HG03045 (cell line): Measurements from ENCODE around the gene LCN9.

Experiments used
- ATAC-seq: cut with Tn5 transposase; IDR thresholded peaks from one replicate; pipeline ENCODE4 v1.9.1; 2021; ENCODE audit warnings: mild to moderate bottlenecking, moderate library complexity; ENCODE audit not compliant: unreplicated experiment

Gene LCN9

GRCh38 chr9:135696446-135696845, 33.3 kb downstream of the LCN9 start:
- no peak for ATAC-seq

GRCh38 chr9:135697226-135697625, 34.1 kb downstream of the LCN9 start:
- ATAC-seq, result no peak

- no peak for ATAC-seq
Measured at GRCh38 chr9:135698236-135698635, 35.1 kb downstream of the LCN9 start.

GRCh38 chr9:135698767-135699166, 35.7 kb downstream of the LCN9 start:
- ATAC-seq, result no peak

- ATAC-seq, result no peak
Measured at GRCh38 chr9:135699440-135699839, 36.3 kb downstream of the LCN9 start, which contains the start of gene SOHLH1. TSS of gene SOHLH1 (minus strand) at chr9:135699481. CDS start at chr9:135699467, 14 bp downstream.

- ATAC-seq, result no peak
Measured at GRCh38 chr9:135700525-135700924, 37.4 kb downstream of the LCN9 start.

- no peak for ATAC-seq
Measured at GRCh38 chr9:135701067-135701958, 38.2 kb downstream of the LCN9 start.

- no peak for ATAC-seq
Measured at GRCh38 chr9:135701959-135702721, 39.0 kb downstream of the LCN9 start, which contains the start of gene KCNT1. TSS of gene KCNT1 (plus strand) at chr9:135702185. CDS start at chr9:135702259, 74 bp downstream.

- ATAC-seq, result no peak
Measured at GRCh38 chr9:135703726-135704125, 40.6 kb downstream of the LCN9 start.

- no peak for ATAC-seq
Measured at GRCh38 chr9:135704483-135704882, 41.4 kb downstream of the LCN9 start.

- ATAC-seq, result no peak
Measured at GRCh38 chr9:135705376-135705775, 42.3 kb downstream of the LCN9 start.

GRCh38 chr9:135706288-135706687, 43.2 kb downstream of the LCN9 start:
- ATAC-seq, result no peak

GRCh38 chr9:135707252-135708138, 44.4 kb downstream of the LCN9 start:
- no peak for ATAC-seq

GRCh38 chr9:135708164-135708563, 45.1 kb downstream of the LCN9 start:
- ATAC-seq, result no peak

- ATAC-seq, result no peak
Measured at GRCh38 chr9:135711391-135711790, 48.3 kb downstream of the LCN9 start.

GRCh38 chr9:135711881-135712280, 48.8 kb downstream of the LCN9 start:
- ATAC-seq, result no peak

- ATAC-seq, result no peak
Measured at GRCh38 chr9:135712613-135713295, 49.6 kb downstream of the LCN9 start.

GRCh38 chr9:135714242-135715055, 51.3 kb downstream of the LCN9 start:
- no peak for ATAC-seq

GRCh38 chr9:135715056-135715595, 52.0 kb downstream of the LCN9 start:
- ATAC-seq, result no peak
